OCI-LY3 (cell line): Measurements from ENCODE around the gene SMIM41.
A peak's percentile ranks its signal among the peaks of the same experiment; 100 is the strongest.

Experiments used
- H2AFZ ChIP-seq: fragments of 200-600, 300-600 bp; shearing (Covaris generic); 2 replicates; pipeline ENCODE4 v1.6.0; 2014; ENCODE audit warnings: antibody characterized with exemption, low read depth, low read length
- H3K27ac ChIP-seq: fragments of 200-600, 300-600 bp; sonication (generic); 2 replicates; pipeline ENCODE4 v1.5.1; 2014; ENCODE audit warnings: mild to moderate bottlenecking, low read length, moderate library complexity, mixed read lengths
- H3K27me3 ChIP-seq: fragments of 200-600, 300-600 bp; sonication (generic); 2 replicates; pipeline ENCODE4 v1.6.1; 2014; ENCODE audit warnings: low read depth, low read length, mixed read lengths
- H3K36me3 ChIP-seq: fragments of 200-600, 300-600 bp; sonication (generic); replicated peaks from 2 replicates; pipeline ENCODE3; 2014; ENCODE audit warnings: low read depth, low read length, mixed read lengths
- H3K4me1 ChIP-seq: fragments of 300-600, 200-600 bp; sonication (generic); 2 replicates; pipeline ENCODE4 v1.6.1; 2014; ENCODE audit warnings: low read length, mixed read lengths
- H3K4me2 ChIP-seq: fragments of 200-600, 300-600 bp; sonication (generic); 2 replicates; pipeline ENCODE4 v1.6.1; 2014; ENCODE audit warnings: low read length, mixed read lengths
- H3K4me3 ChIP-seq: fragments of 300-600, 200-600 bp; sonication (generic); 2 replicates; pipeline ENCODE4 v1.5.1; 2014; ENCODE audit warnings: antibody characterized with exemption, mild to moderate bottlenecking, low read length, moderate library complexity
- H3K79me2 ChIP-seq: fragments of 300-600, 200-600 bp; shearing (Covaris generic); 2 replicates; pipeline ENCODE4 v1.6.1; 2014; ENCODE audit warnings: mild to moderate bottlenecking, low read length, mixed read lengths
- H3K9ac ChIP-seq: fragments of 300-600, 200-600 bp; shearing (Covaris generic); 2 replicates; pipeline ENCODE4 v1.6.0; 2014; ENCODE audit warnings: mild to moderate bottlenecking, low read length, moderate library complexity
- H3K9me3 ChIP-seq: fragments of 200-600, 300-600 bp; shearing (Covaris generic); 2 replicates; pipeline ENCODE4 v1.6.1; 2014; ENCODE audit warnings: low read length, mixed read lengths; ENCODE audit not compliant: insufficient read depth
- H4K20me1 ChIP-seq: fragments of 200-600, 300-600 bp; sonication (generic); 2 replicates; pipeline ENCODE4 v1.6.1; 2016; ENCODE audit warnings: low read length, mixed read lengths; ENCODE audit not compliant: insufficient read depth
- EZH2phosphoT487 ChIP-seq: fragments of 200-600 bp; shearing (Covaris generic); IDR thresholded peaks from 2 replicates; pipeline ENCODE4 v1.6.1; 2018; ENCODE audit warnings: antibody characterized with exemption, mixed run types, low read depth
- TF ChIP-seq, protein P1 (sequence below): fragments of 200-600, 300-600 bp; sonication (generic); IDR thresholded peaks from 2 replicates; pipeline ENCODE4 v1.5.1; 2014; ENCODE audit warnings: antibody characterized with exemption, low read length, low read depth

Gene SMIM41

DNA sequence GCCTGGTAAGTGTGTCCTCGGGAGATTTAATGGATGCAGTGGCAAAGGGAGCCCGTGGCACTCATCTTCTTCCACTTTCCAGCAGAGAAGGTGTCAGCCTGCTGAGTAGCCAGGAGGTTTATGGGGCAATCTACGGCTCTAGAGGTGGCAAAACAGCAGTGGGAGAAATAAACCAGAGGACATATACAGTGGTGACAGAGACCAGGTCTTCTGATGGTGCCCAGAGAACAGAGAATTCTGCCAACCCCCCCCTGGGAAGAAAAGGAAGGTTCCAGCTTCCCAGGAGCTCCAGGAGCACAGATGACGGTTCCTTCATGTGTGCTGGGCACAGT lies 43.0 kb downstream of the SMIM41 start:
- Histone ChIP-seq H4K20me1 (no peaks in the 10 kb centered on the region), H3K79me2 (no peaks in the 10 kb centered on the region), H3K27ac (no peak overlapping the region), H3K36me3 (no peaks in the 10 kb centered on the region), H3K4me2 (peak overlapping the region; percentile 55; the same call in 1 of the 2 replicates), H3K4me3 (no peak overlapping the region), H3K27me3 (no peaks in the 10 kb centered on the region), H3K9ac (no peak overlapping the region), H3K4me1 (peaks cover 65% of the 10 kb centered on the region), H2AFZ (no peak overlapping the region), H3K9me3 (no peaks in the 10 kb centered on the region)
- TF ChIP-seq, protein P1, sequence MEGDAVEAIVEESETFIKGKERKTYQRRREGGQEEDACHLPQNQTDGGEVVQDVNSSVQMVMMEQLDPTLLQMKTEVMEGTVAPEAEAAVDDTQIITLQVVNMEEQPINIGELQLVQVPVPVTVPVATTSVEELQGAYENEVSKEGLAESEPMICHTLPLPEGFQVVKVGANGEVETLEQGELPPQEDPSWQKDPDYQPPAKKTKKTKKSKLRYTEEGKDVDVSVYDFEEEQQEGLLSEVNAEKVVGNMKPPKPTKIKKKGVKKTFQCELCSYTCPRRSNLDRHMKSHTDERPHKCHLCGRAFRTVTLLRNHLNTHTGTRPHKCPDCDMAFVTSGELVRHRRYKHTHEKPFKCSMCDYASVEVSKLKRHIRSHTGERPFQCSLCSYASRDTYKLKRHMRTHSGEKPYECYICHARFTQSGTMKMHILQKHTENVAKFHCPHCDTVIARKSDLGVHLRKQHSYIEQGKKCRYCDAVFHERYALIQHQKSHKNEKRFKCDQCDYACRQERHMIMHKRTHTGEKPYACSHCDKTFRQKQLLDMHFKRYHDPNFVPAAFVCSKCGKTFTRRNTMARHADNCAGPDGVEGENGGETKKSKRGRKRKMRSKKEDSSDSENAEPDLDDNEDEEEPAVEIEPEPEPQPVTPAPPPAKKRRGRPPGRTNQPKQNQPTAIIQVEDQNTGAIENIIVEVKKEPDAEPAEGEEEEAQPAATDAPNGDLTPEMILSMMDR = no peak
- TF ChIP-seq EZH2phosphoT487 = no peak

DNA sequence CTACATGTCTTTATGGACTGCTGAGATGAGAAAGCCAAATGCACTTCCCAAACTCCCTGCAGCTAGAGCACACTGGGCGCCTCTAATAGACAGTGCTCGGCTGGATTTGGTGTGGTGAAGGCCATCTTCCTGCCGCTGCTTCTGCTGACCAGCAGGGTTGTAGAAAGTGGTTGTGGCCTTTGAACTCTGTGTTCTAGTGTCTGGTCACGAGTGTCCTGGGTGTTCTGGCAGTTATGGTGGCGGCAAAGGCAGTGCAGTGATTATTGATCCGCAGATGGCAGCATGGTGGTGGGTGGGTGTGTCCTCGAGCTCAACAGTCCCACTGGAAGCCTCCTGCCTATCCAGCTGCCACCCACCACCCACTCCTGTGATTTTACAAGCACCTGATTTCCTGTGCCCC lies 43.4 kb downstream of the SMIM41 start:
- H3K9me3 ChIP-seq = no peaks in the 10 kb centered on the region
- TF ChIP-seq, protein P1 = no peak
- TF ChIP-seq EZH2phosphoT487 = no peak
- no peaks in the 10 kb centered on the region for H4K20me1 ChIP-seq
- peaks cover 61% of the 10 kb centered on the region for H3K4me1 ChIP-seq
- H3K4me3 ChIP-seq = no peak overlapping the region
- H3K4me2 ChIP-seq = no peak overlapping the region
- H3K36me3 ChIP-seq = no peaks in the 10 kb centered on the region
- H2AFZ ChIP-seq = no peak overlapping the region
- H3K79me2 ChIP-seq = no peaks in the 10 kb centered on the region
- no peak overlapping the region for H3K9ac ChIP-seq
- no peaks in the 10 kb centered on the region for H3K27me3 ChIP-seq
- H3K27ac ChIP-seq = no peak overlapping the region

DNA sequence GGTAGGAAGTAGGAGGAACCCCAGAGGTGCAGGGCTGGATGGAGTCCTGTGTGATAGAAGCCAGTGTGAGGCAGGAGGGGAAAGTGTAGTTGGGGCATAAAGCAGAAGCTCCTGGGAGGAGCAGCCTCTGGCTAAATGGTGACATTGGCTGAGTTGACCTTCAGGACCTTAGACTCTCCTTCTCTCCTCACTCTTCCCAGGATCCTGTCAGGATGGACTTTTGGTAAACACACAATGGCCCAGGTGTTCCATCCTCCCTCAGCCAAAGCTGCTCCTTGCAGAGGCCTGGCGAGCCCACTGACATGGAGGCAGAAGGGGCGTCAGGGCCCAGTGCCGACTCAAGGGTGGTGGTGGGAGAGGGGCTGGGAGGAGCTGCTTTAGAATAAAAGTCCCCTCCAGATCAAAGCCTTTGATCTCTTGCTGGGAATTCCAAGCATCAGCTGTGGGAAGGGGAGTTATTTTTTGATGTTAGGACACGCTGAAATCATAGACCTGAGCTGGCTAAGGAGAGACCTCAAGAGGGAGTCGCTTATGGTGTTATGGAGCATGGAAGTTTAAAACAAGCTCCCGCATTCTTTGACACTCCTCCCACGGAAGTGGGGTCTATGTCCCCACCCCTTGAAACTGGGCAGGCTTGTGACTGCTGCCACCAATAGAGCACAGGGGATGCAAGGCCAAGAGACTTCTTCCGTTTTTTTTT lies 44.1 kb downstream of the SMIM41 start:
- peak overlapping the region; percentile 6; the same call in 1 of the 2 replicates for H3K9ac ChIP-seq
- H3K27ac ChIP-seq = no peak overlapping the region
- no peaks in the 10 kb centered on the region for H4K20me1 ChIP-seq
- H3K4me1 ChIP-seq = peaks cover 53% of the 10 kb centered on the region
- no peaks in the 10 kb centered on the region for H3K27me3 ChIP-seq
- TF ChIP-seq EZH2phosphoT487 = no peak
- TF ChIP-seq, protein P1 = no peak
- no peaks in the 10 kb centered on the region for H3K9me3 ChIP-seq
- H2AFZ ChIP-seq = peak overlapping the region; percentile 92
- peak overlapping the region; percentile 58 for H3K4me2 ChIP-seq
- no peaks in the 10 kb centered on the region for H3K36me3 ChIP-seq
- peak overlapping the region; percentile 34 for H3K4me3 ChIP-seq
- no peaks in the 10 kb centered on the region for H3K79me2 ChIP-seq

DNA sequence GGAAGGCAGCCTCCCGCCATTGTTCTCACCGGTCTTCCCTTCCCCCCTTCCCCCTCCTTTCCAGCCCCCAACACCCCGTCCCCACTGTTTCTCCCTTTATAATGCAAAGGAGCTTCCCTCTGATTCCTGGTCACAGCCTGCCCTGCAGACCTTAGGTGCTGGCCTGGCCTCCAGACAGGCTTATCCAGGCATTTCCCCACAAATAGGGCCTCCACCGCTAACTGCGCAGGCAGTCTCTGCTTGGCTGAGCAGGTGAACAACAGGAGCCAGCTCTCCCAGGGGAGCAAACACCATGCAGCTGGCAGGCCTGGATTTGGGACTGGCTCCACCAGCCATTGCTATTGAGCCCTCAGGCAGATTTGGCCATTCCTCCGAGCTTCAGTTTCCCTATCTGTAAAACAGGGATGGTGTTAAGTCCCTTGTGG lies 46.0 kb downstream of the SMIM41 start:
- H3K9me3 ChIP-seq = no peaks in the 10 kb centered on the region
- no peaks in the 10 kb centered on the region for H3K27me3 ChIP-seq
- no peak overlapping the region for H3K9ac ChIP-seq
- no peaks in the 10 kb centered on the region for H4K20me1 ChIP-seq
- no peaks in the 10 kb centered on the region for H3K36me3 ChIP-seq
- H3K4me2 ChIP-seq = no peak overlapping the region
- peaks cover 36% of the 10 kb centered on the region for H3K4me1 ChIP-seq
- H2AFZ ChIP-seq = no peak overlapping the region
- TF ChIP-seq EZH2phosphoT487 = no peak
- TF ChIP-seq, protein P1 = no peak
- no peak overlapping the region for H3K4me3 ChIP-seq
- H3K79me2 ChIP-seq = no peaks in the 10 kb centered on the region
- H3K27ac ChIP-seq = no peak overlapping the region
